CD1c-positive myeloid dendritic cell (primary cell): ENCODE data around the gene GPBP1L1.
"Not testable (repeated sequence)": the region's sequence is repeated elsewhere in the genome, so short reads cannot be mapped to it uniquely, and the experiment has no call there.

ENCODE experiments used
- DNase-seq: peaks from one replicate; pipeline ENCODE4 v3.0.0-alpha.2; 2016; ENCODE audit errors: extremely low spot score

The GPBP1L1 gene

DNA sequence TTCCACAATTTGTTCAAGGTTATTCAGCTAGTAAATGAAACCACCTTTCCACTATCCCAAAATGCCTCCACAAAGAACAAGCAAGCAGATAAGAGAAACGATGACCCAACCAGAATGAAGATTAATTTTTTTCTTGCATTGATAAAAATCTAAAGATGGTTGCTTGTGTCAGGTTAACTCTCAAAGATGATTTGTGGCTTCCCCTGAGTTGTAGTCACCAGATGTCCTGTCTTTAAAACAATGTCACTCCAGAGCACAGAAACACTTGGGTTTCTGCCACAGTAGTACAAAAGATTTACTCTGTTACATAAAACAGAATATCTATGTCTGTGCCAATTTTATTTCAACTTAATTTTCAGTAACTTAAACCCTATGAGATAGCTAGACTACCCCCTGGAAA lies 51.1 kb downstream of the GPBP1L1 start:
- DNase-seq: no peak

GRCh38 chr1:45630429-45630828 lies 55.9 kb downstream of the GPBP1L1 start:
- no peak for DNase-seq

GRCh38 chr1:45629035-45629434 lies 57.3 kb downstream of the GPBP1L1 start:
- DNase-seq: no peak

DNA sequence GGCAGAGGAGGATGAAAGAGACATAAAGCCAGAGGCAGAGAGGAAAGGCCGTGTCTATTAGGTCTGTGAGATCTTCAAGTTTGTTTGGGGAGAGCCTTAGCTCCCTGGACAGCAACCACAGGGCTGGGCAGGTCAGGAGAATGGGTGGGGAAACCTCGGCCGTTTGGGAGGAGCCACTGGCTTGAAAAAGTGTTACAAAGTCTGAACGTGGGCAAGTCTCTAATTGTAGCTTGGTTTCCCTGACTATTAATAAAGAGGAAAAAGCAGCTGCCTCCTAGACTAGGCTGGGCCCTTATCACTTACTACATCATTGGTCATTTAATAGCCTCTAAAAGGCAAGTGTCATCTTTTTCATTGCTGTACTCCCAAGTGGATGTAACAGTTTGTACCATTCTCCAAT lies 62.4 kb downstream of the GPBP1L1 start, which contains the start of gene CCDC17:
TSS of gene CCDC17 (minus strand) at position 83 of the 400 bp plus-strand sequence. CDS start 145 bp downstream, outside the sequence.
- DNase-seq: no peak

GRCh38 chr1:45622524-45623394 lies 63.6 kb downstream of the GPBP1L1 start:
- DNase-seq: no peak

GRCh38 chr1:45621895-45622523 lies 64.3 kb downstream of the GPBP1L1 start:
- no peak for DNase-seq

- DNase-seq: peak; percentile 20
These were observed 64.9 kb downstream of the GPBP1L1 start for GRCh38 chr1:45621501-45621836.

GRCh38 chr1:45620588-45621500 lies 65.5 kb downstream of the GPBP1L1 start:
- DNase-seq: no peak

DNA sequence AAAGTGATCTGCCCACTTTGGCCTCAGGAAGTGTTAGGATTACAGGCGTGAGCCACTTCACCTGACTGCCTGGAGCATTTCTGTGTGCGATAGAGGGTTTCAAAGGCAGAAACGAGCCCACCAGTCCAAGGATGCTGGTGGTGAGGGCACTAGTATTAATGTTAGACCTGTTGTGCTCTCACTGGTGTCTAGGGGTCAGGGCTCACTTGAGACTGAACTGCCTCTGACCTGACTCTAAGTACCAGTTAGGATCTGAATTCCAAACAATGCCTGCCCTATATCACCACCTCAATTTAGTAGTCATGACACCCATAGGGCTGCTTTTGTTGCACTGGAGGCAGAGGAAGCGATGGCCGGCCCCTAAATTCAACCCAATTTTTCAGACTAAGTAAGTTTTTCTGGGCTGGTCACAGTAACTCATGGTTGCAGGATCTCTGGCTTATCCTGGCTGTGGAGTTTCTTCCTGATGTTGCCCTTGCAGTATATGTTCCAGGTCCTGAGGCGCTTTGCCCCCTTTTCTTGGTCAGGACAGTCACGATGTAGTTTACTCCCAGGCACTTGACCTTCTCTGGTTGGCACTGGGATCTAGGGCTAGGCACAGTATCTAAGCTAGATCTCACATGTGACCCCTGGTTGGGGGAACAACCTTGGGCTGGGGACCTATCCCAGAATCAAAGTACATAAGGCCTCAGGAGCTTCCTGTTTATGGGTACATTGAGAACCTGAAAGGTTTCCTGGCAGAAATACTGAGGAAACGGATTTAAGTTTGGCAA lies 67.0 kb downstream of the GPBP1L1 start:
- no peak for DNase-seq

- DNase-seq: no peak
These were observed 68.7 kb downstream of the GPBP1L1 start for GRCh38 chr1:45617618-45618017.

GRCh38 chr1:45615885-45616284 lies 70.4 kb downstream of the GPBP1L1 start:
- no peak for DNase-seq

- no peak for DNase-seq
These were observed 73.3 kb downstream of the GPBP1L1 start for GRCh38 chr1:45612941-45613579.

- no peak for DNase-seq
These were observed 75.6 kb downstream of the GPBP1L1 start for GRCh38 chr1:45610589-45611226.

DNA sequence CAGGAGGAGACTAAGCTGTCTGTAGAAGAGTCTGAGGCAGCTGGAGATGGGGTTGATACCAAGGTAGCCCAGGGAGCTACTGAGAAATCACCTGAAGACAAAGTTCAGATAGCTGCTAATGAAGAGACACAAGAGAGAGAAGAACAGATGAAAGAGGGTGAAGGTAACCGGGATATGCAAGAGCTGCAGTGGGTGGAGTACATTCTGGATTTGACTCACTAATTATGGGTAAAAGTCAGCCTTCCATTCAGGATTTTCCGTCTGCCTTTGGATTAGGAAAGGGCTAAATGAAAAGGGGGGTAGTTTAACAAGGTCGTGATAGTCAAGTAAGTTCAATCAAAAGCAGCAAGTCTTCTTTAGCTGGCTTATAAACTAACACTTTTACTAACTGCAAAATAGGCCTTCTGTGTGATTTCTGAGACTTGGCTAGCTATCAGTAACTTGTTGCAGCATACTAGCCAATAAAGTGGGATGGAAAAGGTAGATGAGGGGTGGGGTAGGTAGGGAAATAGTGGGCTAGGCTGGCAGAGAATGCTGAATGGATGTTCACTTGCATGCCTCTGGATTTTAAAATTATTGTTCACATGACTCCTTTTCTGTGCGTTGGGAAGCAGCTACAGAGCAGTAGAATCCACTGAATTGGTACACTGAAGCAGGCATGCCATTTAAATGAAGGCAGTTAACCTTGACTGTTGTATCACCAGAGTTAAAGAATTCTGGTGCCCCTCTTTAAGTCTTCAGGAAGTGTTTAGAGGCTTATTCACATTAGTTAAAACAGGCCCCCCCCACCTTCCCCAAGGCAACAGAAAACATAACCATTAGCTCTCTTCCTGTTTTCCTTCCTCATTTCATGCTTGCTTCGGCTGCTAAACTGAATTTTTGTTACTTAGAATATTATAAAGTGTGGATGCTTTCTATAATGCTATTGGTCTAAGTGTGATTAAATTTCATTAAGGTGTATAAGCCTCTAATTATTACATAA lies 77.9 kb downstream of the GPBP1L1 start:
- DNase-seq: peak; percentile 65

DNA sequence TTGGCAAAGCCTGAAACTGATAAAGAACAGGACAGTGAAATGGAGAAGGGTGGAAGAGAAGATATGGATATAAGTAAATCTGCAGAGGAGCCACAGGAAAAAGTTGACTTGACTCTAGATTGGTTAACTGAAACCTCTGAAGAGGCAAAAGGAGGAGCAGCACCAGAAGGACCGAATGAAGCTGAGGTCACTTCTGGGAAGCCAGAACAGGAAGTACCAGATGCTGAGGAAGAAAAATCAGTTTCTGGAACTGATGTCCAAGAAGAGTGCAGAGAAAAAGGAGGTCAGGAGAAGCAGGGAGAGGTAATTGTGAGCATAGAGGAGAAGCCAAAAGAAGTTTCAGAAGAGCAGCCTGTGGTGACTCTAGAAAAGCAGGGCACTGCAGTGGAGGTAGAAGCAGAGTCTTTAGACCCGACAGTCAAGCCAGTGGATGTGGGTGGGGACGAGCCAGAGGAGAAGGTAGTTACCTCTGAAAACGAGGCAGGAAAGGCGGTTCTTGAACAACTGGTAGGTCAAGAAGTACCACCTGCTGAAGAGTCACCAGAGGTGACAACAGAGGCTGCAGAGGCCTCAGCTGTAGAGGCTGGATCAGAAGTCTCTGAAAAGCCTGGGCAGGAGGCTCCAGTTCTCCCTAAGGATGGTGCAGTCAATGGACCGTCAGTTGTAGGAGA lies 78.8 kb downstream of the GPBP1L1 start:
- peak; percentile 22 for DNase-seq

DNA sequence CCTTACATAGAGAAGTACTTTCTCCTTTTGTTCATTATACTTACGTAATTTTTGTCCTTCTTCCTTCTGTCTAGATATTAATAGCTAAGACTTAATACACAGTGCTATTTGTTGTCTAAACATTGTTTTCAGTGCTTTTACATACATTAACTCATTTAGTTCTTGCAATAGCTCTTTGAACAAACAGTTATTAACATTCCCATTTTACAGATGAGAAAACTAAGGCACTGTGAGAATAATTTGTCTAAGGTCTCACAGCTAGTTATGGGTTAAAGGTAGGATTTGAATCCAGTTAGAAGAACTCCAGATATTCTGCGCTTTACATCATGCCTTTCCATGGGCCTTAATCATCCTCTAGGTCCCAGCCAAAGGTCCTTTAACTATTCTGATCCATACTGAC lies 82.1 kb downstream of the GPBP1L1 start:
- no peak for DNase-seq

GRCh38 chr1:45596765-45597164 lies 89.6 kb downstream of the GPBP1L1 start:
- not testable (repeated sequence) for DNase-seq

DNA sequence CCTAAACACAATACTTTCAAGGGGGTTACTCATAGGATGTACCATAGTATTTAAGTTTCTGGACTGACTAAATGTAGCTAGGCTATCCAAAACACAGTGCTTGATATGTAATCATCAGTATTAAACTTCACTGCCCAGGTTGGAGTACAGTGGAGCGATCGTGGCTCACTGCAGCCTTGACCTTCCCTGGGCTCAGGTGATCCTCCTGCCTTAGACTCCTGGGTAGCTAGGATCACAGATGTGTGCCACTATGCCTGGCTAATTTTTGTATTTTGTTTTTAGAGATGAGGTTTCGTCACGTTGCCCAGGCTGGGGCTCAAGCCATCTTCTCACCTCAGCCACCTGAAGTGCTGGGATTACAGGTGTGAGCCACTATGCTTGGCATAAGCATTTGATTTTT lies 91.9 kb downstream of the GPBP1L1 start:
- no peak for DNase-seq

DNA sequence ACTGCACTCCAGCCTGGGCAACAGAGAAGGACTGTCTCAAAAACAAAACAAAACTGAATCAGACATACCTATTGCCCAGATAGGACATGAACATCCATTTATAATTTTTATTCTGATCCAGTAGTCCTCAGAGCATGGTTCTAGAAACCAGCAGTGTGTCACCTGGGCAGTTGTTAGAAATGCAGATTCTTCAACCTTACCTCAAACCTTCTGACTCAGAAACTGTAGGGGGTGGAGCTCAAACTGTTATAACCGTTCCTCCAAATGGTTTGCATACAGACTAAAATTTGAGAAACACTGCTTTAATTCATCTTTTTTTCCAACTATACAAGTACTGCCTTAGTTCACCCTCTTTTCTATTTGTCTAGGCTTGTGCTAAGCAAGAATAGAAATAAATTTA lies 96.5 kb downstream of the GPBP1L1 start:
- no peak for DNase-seq
